Ascending aorta (tissue), 2 donors: Measurements from ENCODE around the gene SPATA25. TPM values are rescaled to one million over a fixed set of nuclear protein-coding genes. Genes with fewer than 3 reads are reported as not detected.

Experiments used
- DNase-seq, 2 donors: peaks; one replicate each; pipeline ENCODE4 v3.0.0-alpha.2; 2019; ENCODE audit warnings: low spot score in 2 of 2
- H3K27ac ChIP-seq, 2 donors: fragments of 200-600 bp; sonication (generic); one replicate each; pipeline ENCODE4 v1.5.1; 2016 to 2017; ENCODE audit warnings: mild to moderate bottlenecking in 1 of 2
- H3K27me3 ChIP-seq: fragments of 200-600 bp; sonication (generic); one replicate; pipeline ENCODE4 v1.5.1; 2017
- H3K36me3 ChIP-seq, 2 donors: fragments of 200-600 bp; sonication (generic); one replicate each; pipeline ENCODE4 v1.5.1; 2016
- H3K4me1 ChIP-seq, 2 donors: fragments of 200-600 bp; sonication (generic); one replicate each; pipeline ENCODE4 v1.5.1; 2016 to 2017; ENCODE audit warnings: mild to moderate bottlenecking in 1 of 2
- H3K4me3 ChIP-seq, 2 donors: fragments of 200-600 bp; sonication (generic); one replicate each; pipeline ENCODE4 v1.5.1; 2016 to 2017; ENCODE audit warnings: mild to moderate bottlenecking in 1 of 2
- H3K9me3 ChIP-seq, 2 donors: fragments of 200-600 bp; sonication (generic); one replicate each; pipeline ENCODE4 v1.5.1; 2016
- intact Hi-C: fragments of 100-400 bp; cut with DNase I; formaldehyde crosslinking; loops from one replicate; pipeline ENCODE4 v1.15.1; 2023
- total RNA-seq: library from RNA; depleted of rRNA; stranded (reverse); fragments of >200 nt; gene quantifications from one replicate; pipeline ENCODE4 v1.1.0, GENCODE V29; 2016
- TF ChIP-seq, protein P1 (sequence below), 3 experiments: fragments of 200-600 bp in 2 of 3; fragments of 450-650 bp in 1 of 3; sonication (generic) in 2 of 3; IDR thresholded peaks; one replicate each; pipeline ENCODE4 v1.5.1; 2016 to 2019; ENCODE audit warnings: antibody characterized with exemption in 3 of 3, mild to moderate bottlenecking in 1 of 3, moderate library complexity in 1 of 3

The SPATA25 gene
- total RNA-seq, 1 donor from 2014 or later = 32.8 TPM

DNA sequence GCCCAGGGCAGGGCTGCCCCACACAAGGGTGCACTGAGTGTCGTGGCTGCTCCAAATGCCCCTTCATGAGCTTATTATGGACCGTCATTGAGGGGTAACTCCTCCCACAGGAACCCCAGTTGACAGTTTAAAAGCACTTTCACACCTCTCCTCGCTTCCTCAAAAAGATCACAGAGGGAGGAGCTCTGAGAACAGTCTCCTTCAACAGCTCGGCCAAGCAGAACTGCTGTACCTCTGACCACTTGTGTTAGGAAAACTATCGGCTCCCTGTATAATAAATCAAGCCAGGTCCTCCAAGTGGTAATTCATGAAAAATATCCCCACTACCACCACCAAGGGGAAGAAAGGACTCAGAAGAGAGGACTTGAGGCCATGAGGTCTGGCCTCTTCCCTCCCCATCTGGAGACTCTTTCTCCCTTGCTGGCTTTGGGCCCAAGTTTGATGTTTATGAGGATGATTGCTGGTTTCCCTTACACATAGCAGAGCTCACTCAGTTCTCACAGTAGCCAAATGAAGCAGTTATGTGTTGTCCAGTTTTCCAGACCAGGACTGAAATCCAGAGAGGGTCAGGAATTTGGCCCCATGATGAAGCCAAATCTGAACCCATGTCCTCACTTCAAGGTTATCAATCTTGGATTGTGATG lies 45.1 kb downstream of the SPATA25 start:
- TF ChIP-seq, protein P1, sequence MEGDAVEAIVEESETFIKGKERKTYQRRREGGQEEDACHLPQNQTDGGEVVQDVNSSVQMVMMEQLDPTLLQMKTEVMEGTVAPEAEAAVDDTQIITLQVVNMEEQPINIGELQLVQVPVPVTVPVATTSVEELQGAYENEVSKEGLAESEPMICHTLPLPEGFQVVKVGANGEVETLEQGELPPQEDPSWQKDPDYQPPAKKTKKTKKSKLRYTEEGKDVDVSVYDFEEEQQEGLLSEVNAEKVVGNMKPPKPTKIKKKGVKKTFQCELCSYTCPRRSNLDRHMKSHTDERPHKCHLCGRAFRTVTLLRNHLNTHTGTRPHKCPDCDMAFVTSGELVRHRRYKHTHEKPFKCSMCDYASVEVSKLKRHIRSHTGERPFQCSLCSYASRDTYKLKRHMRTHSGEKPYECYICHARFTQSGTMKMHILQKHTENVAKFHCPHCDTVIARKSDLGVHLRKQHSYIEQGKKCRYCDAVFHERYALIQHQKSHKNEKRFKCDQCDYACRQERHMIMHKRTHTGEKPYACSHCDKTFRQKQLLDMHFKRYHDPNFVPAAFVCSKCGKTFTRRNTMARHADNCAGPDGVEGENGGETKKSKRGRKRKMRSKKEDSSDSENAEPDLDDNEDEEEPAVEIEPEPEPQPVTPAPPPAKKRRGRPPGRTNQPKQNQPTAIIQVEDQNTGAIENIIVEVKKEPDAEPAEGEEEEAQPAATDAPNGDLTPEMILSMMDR (IDR thresholded peaks at IDR 0.05) = no peak
- Histone ChIP-seq H3K27me3 (no peaks in the 10 kb centered on the region), H3K27ac (peak overlapping the region; percentile 34 to 53), H3K4me3 (no peak overlapping the region), H3K36me3 (peaks cover 50 to 68% of the 10 kb centered on the region in 2 donors), H3K4me1 (peaks cover 0 to 10% of the 10 kb centered on the region in 2 donors), H3K9me3 (no peaks in the 10 kb centered on the region)
- no peak for DNase-seq
- intact Hi-C loops = no loop called here

DNA sequence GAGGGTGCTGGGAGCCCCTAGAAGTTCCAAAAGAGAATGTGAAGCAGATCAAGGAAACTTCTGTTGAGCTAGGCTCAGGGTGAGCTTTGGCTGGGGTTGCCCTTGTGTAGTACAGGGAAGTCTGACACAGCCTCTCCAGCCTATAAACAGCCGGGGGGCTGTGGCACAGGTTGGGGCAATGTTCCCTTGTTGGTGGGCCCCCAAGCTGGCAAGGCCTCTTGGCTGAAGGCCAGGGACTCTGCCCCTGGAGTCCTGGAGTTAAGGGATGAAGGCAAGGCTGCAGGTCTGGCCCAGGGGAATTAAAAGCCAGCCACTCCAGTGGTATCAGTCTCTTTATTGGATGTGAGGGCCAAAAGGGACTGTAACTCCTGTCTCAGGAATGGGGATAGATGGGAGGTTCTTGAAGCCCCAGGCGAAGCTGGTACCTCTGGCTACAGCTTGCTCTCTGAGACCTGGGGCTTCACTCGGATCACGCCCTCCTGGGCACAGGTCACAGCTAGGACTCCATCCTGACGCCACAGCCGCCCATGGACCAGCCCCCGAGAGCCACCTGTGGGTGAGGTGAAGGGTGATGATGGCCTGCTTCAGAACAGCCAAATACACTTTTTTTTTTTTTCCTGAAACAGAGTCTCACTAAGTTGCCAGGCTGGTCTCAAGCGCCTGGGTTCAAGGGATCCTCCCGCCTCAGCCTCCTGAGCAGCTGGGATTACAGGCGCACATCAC lies 45.9 kb downstream of the SPATA25 start:
- TF ChIP-seq, protein P1 (IDR thresholded peaks at IDR 0.05) = no peak
- Histone ChIP-seq H3K36me3 (peaks cover 44 to 61% of the 10 kb centered on the region in 2 donors), H3K27ac (peak overlapping the region; percentile 34 to 53), H3K9me3 (no peaks in the 10 kb centered on the region), H3K4me1 (peaks cover 3 to 13% of the 10 kb centered on the region in 2 donors), H3K4me3 (no peak overlapping the region), H3K27me3 (no peaks in the 10 kb centered on the region)
- intact Hi-C loops = no loop called here
- DNase-seq = no peak

DNA sequence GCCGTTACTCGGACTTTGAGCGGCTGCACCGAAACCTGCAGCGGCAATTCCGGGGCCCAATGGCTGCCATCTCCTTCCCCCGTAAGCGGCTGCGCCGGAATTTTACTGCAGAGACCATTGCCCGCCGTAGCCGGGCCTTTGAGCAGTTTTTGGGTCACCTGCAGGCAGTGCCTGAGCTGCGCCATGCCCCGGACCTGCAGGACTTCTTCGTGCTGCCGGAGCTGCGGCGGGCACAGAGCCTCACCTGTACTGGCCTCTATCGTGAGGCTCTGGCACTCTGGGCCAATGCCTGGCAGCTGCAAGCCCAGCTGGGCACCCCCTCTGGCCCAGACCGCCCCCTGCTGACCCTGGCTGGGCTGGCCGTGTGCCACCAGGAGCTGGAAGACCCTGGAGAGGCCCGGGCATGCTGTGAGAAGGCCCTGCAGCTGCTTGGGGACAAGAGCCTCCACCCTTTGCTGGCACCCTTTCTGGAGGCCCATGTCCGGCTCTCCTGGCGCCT lies 46.7 kb downstream of the SPATA25 start:
- TF ChIP-seq, protein P1 (IDR thresholded peaks at IDR 0.05) = no peak
- no peaks in the 10 kb centered on the region for H3K9me3 ChIP-seq
- DNase-seq = no peak
- H3K4me1 ChIP-seq = peaks cover 5 to 16% of the 10 kb centered on the region in 2 donors
- peak overlapping the region in 1 of 2 donors; percentile 27 for H3K27ac ChIP-seq
- no peaks in the 10 kb centered on the region for H3K27me3 ChIP-seq
- H3K36me3 ChIP-seq = peaks cover 41 to 55% of the 10 kb centered on the region in 2 donors
- intact Hi-C loops = no loop called here
- H3K4me3 ChIP-seq = no peak overlapping the region

DNA sequence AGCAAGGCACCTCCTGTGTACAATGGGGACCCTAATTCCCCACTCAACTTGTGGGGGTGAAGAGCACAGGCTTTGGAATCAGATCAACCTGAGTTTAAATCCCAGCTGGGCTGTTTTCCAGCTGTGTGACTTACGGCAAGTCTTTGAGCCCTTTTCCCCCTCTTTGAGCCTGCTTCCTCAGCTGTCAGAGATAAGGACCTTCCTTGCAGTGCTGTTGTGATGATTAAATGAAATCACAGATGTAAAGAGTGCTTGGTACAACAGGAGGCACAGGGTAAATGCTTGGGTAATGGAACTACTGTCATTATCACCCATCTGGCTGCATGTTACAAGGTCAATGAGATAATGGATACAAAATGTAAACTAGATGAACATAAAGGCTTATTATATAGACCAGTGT lies 50.6 kb downstream of the SPATA25 start:
- peaks cover 25 to 27% of the 10 kb centered on the region in 2 donors for H3K36me3 ChIP-seq
- no peaks in the 10 kb centered on the region for H3K27me3 ChIP-seq
- H3K27ac ChIP-seq = peak overlapping the region; percentile 44 to 96
- H3K4me1 ChIP-seq = peaks cover 23 to 36% of the 10 kb centered on the region in 2 donors
- TF ChIP-seq, protein P1 (IDR thresholded peaks at IDR 0.05) = no peak
- DNase-seq = no peak
- H3K9me3 ChIP-seq = no peaks in the 10 kb centered on the region
- peak overlapping the region in 1 of 2 donors; percentile 92 for H3K4me3 ChIP-seq
- intact Hi-C loops = loop anchor here (1.0 kb wide), 1 partner anchor 38 kb away; no protein-coding TSS in a partner anchor

Other genes with a start within 250 kb of the SPATA25 start
- not detected for gene WFDC11, start 217.4 kb downstream of the SPATA25 start, total RNA-seq
- gene WFDC13, start 185.6 kb downstream of the SPATA25 start, total RNA-seq = not detected
- gene WFDC10B, start 182.6 kb downstream of the SPATA25 start, total RNA-seq = not detected
- gene SPINT4, start 165.3 kb downstream of the SPATA25 start, total RNA-seq = not detected
- not detected for gene WFDC3, start 95.7 kb downstream of the SPATA25 start, total RNA-seq
- gene DNTTIP1, start 95.7 kb downstream of the SPATA25 start, total RNA-seq = 4.6 TPM
- not detected for gene UBE2C, start 75.0 kb downstream of the SPATA25 start, total RNA-seq
- gene TNNC2, start 60.3 kb downstream of the SPATA25 start, total RNA-seq = not detected
- gene SNX21, start 53.8 kb downstream of the SPATA25 start, total RNA-seq = 182 TPM
- 34.4 TPM for gene ACOT8, start 30.2 kb downstream of the SPATA25 start, total RNA-seq
- 6.8 TPM for gene ZSWIM3, start 30.0 kb downstream of the SPATA25 start, total RNA-seq
- 3.5 TPM for gene ZSWIM1, start 6.4 kb downstream of the SPATA25 start, total RNA-seq
- 4.0 TPM for gene NEURL2, start 3.6 kb upstream of the SPATA25 start, total RNA-seq
- 82.0 TPM for gene CTSA, start 3.7 kb upstream of the SPATA25 start, total RNA-seq
- 909 TPM for gene PLTP, start 24.5 kb upstream of the SPATA25 start, total RNA-seq
- 45.7 TPM for gene PCIF1, start 47.1 kb upstream of the SPATA25 start, total RNA-seq
- gene ZNF335, start 84.6 kb upstream of the SPATA25 start, total RNA-seq = 27.8 TPM
- gene MMP9, start 121.3 kb upstream of the SPATA25 start, total RNA-seq = not detected
- gene SLC12A5, start 141.6 kb upstream of the SPATA25 start, total RNA-seq = not detected
- 70.4 TPM for gene NCOA5, start 202.3 kb upstream of the SPATA25 start, total RNA-seq
- gene CD40, start 230.7 kb upstream of the SPATA25 start, total RNA-seq = 34.7 TPM